ENCODE results near the gene FNDC3B. TPM values are rescaled to one million over a fixed set of nuclear protein-coding genes. Genes with fewer than 3 reads are reported as not detected.

Gene FNDC3B
- total and polyA plus RNA-seq, 4 donors: 23.3 to 74.2 (median 32.9) TPM

DNA sequence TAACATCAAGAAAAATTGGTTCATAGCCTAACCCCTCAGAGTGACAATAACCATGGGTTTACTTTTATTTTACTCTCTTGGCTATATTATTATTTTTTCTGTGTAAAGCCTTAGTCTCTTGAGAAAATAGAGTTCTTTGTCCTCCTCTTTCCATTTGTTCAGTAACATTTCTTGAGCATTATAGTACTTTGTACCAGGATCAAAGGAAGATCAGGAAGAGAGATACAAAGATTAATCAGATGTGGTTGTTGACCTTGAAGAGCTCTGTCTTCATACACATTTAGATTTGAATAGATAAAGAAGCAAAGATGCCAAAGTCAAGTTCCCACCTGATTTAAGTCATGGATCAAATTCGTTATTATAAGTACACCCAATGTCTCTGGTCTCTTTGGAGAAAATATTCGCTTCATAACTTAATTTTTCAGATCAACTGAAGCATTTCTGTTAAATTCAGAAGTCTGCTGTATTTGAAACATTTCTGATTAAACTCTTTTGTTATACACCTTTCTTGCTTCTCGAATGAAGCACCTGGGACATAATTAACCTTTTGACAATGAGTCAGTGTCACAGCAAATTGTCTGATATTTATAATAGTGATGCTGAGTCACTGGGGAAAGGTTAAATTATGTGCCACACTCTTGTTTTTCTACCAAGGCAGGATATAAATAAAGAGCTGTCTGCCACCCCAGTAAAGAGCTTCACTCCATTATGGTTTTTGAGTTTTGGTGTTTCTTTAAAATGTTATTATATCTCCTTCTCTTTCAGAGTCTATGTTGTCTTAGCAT is 308.7 kb downstream of the FNDC3B start:
- Histone ChIP-seq H3K36me3 (ENCODE audit: control insufficient read depth in 4 of 4, insufficient read depth in 3 of 4, low read depth in 1 of 4, low read length in 3 of 4) (peaks cover 15 to 70% (median 64%) of the 10 kb centered on the region in 4 donors), H3K27ac (ENCODE audit: low read depth in 1 of 2, low read length in 2 of 2) (no peak overlapping the region), H3K9ac (ENCODE audit: low read depth in 1 of 2, low read length in 2 of 2) (no peak overlapping the region), H3K9me3 (ENCODE audit: control insufficient read depth in 4 of 4, low read length in 3 of 4) (no peaks in the 10 kb centered on the region), H3K4me1 (ENCODE audit: control insufficient read depth in 4 of 4, insufficient read depth in 4 of 4, low read length in 3 of 4) (no peaks in the 10 kb centered on the region), H3K27me3 (ENCODE audit: control insufficient read depth in 4 of 4, insufficient read depth in 4 of 4, low read length in 3 of 4) (no peaks in the 10 kb centered on the region), H3K4me3 (ENCODE audit: low read depth in 1 of 3, low read length in 3 of 3) (no peak overlapping the region)
- no peak for DNase-seq (ENCODE audit: low spot score)
- no peak for TF ChIP-seq NR2F2 (IDR thresholded peaks at IDR 0.05)
- TF ChIP-seq HNF4G (IDR thresholded peaks at IDR 0.05): no peak
- no peak for TF ChIP-seq FOXA1 (IDR thresholded peaks at IDR 0.05)
- TF ChIP-seq YY1 (IDR thresholded peaks at IDR 0.05): no peak
- TF ChIP-seq HNF4A (conservative IDR thresholded peaks at IDR 0.05): no peak
- TF ChIP-seq TAF1 (conservative IDR thresholded peaks at IDR 0.05): no peak
- TF ChIP-seq, protein P1, sequence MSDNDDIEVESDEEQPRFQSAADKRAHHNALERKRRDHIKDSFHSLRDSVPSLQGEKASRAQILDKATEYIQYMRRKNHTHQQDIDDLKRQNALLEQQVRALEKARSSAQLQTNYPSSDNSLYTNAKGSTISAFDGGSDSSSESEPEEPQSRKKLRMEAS (IDR thresholded peaks at IDR 0.05): no peak
- TF ChIP-seq, protein P2, sequence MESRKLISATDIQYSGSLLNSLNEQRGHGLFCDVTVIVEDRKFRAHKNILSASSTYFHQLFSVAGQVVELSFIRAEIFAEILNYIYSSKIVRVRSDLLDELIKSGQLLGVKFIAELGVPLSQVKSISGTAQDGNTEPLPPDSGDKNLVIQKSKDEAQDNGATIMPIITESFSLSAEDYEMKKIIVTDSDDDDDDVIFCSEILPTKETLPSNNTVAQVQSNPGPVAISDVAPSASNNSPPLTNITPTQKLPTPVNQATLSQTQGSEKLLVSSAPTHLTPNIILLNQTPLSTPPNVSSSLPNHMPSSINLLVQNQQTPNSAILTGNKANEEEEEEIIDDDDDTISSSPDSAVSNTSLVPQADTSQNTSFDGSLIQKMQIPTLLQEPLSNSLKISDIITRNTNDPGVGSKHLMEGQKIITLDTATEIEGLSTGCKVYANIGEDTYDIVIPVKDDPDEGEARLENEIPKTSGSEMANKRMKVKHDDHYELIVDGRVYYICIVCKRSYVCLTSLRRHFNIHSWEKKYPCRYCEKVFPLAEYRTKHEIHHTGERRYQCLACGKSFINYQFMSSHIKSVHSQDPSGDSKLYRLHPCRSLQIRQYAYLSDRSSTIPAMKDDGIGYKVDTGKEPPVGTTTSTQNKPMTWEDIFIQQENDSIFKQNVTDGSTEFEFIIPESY (IDR thresholded peaks at IDR 0.05): no peak
- no peak for TF ChIP-seq SP1 (IDR thresholded peaks at IDR 0.05)
- no peak for TF ChIP-seq RXRA (IDR thresholded peaks at IDR 0.05)
- no peak for TF ChIP-seq CTCF (IDR thresholded peaks at IDR 0.05; ENCODE audit: low read depth, low read length, missing input control)
- TF ChIP-seq FOXA2 (IDR thresholded peaks at IDR 0.05): no peak
- no peak for TF ChIP-seq EGR1 (IDR thresholded peaks at IDR 0.05; ENCODE audit: low read depth in 2 of 2)
- TF ChIP-seq JUND (IDR thresholded peaks at IDR 0.05): no peak
- TF ChIP-seq, protein P3, sequence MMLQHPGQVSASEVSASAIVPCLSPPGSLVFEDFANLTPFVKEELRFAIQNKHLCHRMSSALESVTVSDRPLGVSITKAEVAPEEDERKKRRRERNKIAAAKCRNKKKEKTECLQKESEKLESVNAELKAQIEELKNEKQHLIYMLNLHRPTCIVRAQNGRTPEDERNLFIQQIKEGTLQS (IDR thresholded peaks at IDR 0.05): no peak
- TF ChIP-seq, protein P4, sequence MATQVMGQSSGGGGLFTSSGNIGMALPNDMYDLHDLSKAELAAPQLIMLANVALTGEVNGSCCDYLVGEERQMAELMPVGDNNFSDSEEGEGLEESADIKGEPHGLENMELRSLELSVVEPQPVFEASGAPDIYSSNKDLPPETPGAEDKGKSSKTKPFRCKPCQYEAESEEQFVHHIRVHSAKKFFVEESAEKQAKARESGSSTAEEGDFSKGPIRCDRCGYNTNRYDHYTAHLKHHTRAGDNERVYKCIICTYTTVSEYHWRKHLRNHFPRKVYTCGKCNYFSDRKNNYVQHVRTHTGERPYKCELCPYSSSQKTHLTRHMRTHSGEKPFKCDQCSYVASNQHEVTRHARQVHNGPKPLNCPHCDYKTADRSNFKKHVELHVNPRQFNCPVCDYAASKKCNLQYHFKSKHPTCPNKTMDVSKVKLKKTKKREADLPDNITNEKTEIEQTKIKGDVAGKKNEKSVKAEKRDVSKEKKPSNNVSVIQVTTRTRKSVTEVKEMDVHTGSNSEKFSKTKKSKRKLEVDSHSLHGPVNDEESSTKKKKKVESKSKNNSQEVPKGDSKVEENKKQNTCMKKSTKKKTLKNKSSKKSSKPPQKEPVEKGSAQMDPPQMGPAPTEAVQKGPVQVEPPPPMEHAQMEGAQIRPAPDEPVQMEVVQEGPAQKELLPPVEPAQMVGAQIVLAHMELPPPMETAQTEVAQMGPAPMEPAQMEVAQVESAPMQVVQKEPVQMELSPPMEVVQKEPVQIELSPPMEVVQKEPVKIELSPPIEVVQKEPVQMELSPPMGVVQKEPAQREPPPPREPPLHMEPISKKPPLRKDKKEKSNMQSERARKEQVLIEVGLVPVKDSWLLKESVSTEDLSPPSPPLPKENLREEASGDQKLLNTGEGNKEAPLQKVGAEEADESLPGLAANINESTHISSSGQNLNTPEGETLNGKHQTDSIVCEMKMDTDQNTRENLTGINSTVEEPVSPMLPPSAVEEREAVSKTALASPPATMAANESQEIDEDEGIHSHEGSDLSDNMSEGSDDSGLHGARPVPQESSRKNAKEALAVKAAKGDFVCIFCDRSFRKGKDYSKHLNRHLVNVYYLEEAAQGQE (IDR thresholded peaks at IDR 0.05): no peak
- TF ChIP-seq RAD21 (IDR thresholded peaks at IDR 0.05): no peak
- no peak for TF ChIP-seq GABPA (IDR thresholded peaks at IDR 0.05 in 1 of 2, conservative IDR thresholded peaks at IDR 0.05 in 1 of 2)
- 91% methylated on average over 3 of the region's 3 CpGs for WGBS

All from liver (tissue), 9 donors.